ENCODE data around the gene VCPKMT.
"Not testable (repeated sequence)": the region's sequence is repeated elsewhere in the genome, so short reads cannot be mapped to it uniquely, and the experiment has no call there.

GRCh38 chr14:50073663-50074062 is 42.7 kb downstream of the VCPKMT start:
- not testable (repeated sequence) for TF ChIP-seq POLR2AphosphoS5, POLR2A (IDR thresholded peaks at IDR 0.05; ENCODE audit: low read depth, low read length)

Data from GM12892 (cell line).